MM.1S (cell line): ENCODE results near the gene DIO3.

Source experiments
- DNase-seq: peaks from one replicate; pipeline ENCODE4 v3.0.0-alpha.2; 2015
- H2AFZ ChIP-seq: fragments of 300-600 bp; sonication (generic); 2 replicates; pipeline ENCODE4 v1.6.0; 2016; ENCODE audit warnings: antibody characterized with exemption, low read length
- H3F3A ChIP-seq: fragments of 300-600 bp; sonication (generic); 2 replicates; pipeline ENCODE4 v1.6.1; 2016; ENCODE audit warnings: mild to moderate bottlenecking, antibody characterized with exemption, low read length, moderate library complexity, mixed read lengths; ENCODE audit not compliant: insufficient read depth
- H3K27ac ChIP-seq: fragments of 300-600 bp; sonication (generic); 2 replicates; pipeline ENCODE4 v1.5.1; 2016; ENCODE audit warnings: mild to moderate bottlenecking, low read length
- H3K27me3 ChIP-seq: fragments of 300-600 bp; sonication (generic); replicated peaks from 2 replicates; pipeline ENCODE4 v1.6.0; 2016; ENCODE audit warnings: low read length; ENCODE audit not compliant: insufficient read depth
- H3K36me3 ChIP-seq: fragments of 300-600 bp; sonication (generic); replicated peaks from 2 replicates; pipeline ENCODE4 v1.6.1; 2016; ENCODE audit warnings: mild to moderate bottlenecking, low read length, mixed read lengths; ENCODE audit not compliant: insufficient read depth
- H3K4me1 ChIP-seq: fragments of 300-600 bp; sonication (generic); 2 replicates; pipeline ENCODE4 v1.6.1; 2016; ENCODE audit warnings: low read length, mixed read lengths
- H3K4me2 ChIP-seq: fragments of 300-600 bp; sonication (generic); 2 replicates; pipeline ENCODE4 v1.6.0; 2016; ENCODE audit warnings: low read depth, low read length
- H3K4me3 ChIP-seq: fragments of 300-600 bp; sonication (generic); 2 replicates; pipeline ENCODE4 v1.5.1; 2016; ENCODE audit warnings: low read length, mixed read lengths
- H3K79me2 ChIP-seq: fragments of 300-600 bp; sonication (generic); 2 replicates; pipeline ENCODE4 v1.6.1; 2016; ENCODE audit warnings: mixed run types, low read length, mixed read lengths
- H3K9ac ChIP-seq: fragments of 300-600 bp; sonication (generic); 2 replicates; pipeline ENCODE4 v1.6.1; 2016; ENCODE audit warnings: low read length, mixed read lengths
- H3K9me2 ChIP-seq: fragments of 300-600 bp; sonication (generic); replicated peaks from 2 replicates; pipeline ENCODE4 v1.6.1; 2016; ENCODE audit warnings: mild to moderate bottlenecking, low read length, mixed read lengths; ENCODE audit not compliant: insufficient read depth
- H3K9me3 ChIP-seq: fragments of 300-600 bp; sonication (generic); replicated peaks from 2 replicates; pipeline ENCODE4 v1.6.1; 2016; ENCODE audit warnings: mild to moderate bottlenecking, low read length, mixed read lengths; ENCODE audit not compliant: insufficient read depth
- H4K20me1 ChIP-seq: fragments of 300-600 bp; sonication (generic); 2 replicates; pipeline ENCODE4 v1.6.1; 2016; ENCODE audit warnings: mild to moderate bottlenecking, low read length, moderate library complexity, mixed read lengths; ENCODE audit not compliant: insufficient read depth
- EZH2 ChIP-seq: fragments of 300-600 bp; sonication (generic); optimal IDR thresholded peaks from 2 replicates; pipeline ENCODE3; 2017; ENCODE audit warnings: low read depth, mild to moderate bottlenecking, antibody characterized with exemption, low read length, mixed read lengths
- EZH2phosphoT487 ChIP-seq: fragments of 300-600 bp; sonication (generic); IDR thresholded peaks from 2 replicates; pipeline ENCODE4 v1.6.1; 2018; ENCODE audit warnings: antibody characterized with exemption, low read length
- TF ChIP-seq, protein P1 (sequence below): fragments of 300-600 bp; sonication (generic); IDR thresholded peaks from 2 replicates; pipeline ENCODE4 v1.5.1; 2016; ENCODE audit warnings: antibody characterized with exemption, low read length, mixed read lengths

Gene DIO3

DNA sequence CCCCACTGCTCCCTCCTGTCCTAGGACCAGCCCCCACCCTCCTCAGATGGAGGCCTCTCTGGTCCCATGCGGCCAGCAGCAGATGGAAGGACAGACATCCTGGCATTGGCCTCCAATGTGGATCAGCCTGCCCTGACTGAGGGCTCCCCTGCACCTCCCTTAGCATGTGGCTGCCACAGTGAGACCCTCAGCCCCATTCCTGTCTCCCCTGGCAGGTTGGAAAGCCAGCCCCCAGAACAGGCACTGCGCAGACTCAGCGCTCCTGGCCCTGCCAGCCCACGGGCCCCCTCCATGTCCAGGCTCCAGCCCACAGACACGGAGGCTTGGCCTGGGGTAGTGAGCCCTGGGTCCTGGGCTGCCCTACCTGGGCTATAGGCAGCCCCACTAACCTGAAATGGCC is 47.2 kb upstream of the DIO3 start:
- TF ChIP-seq EZH2phosphoT487: no peak
- no peak for TF ChIP-seq EZH2
- TF ChIP-seq, protein P1, sequence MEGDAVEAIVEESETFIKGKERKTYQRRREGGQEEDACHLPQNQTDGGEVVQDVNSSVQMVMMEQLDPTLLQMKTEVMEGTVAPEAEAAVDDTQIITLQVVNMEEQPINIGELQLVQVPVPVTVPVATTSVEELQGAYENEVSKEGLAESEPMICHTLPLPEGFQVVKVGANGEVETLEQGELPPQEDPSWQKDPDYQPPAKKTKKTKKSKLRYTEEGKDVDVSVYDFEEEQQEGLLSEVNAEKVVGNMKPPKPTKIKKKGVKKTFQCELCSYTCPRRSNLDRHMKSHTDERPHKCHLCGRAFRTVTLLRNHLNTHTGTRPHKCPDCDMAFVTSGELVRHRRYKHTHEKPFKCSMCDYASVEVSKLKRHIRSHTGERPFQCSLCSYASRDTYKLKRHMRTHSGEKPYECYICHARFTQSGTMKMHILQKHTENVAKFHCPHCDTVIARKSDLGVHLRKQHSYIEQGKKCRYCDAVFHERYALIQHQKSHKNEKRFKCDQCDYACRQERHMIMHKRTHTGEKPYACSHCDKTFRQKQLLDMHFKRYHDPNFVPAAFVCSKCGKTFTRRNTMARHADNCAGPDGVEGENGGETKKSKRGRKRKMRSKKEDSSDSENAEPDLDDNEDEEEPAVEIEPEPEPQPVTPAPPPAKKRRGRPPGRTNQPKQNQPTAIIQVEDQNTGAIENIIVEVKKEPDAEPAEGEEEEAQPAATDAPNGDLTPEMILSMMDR: no peak
- H3K4me2 ChIP-seq: no peak overlapping the region

DNA sequence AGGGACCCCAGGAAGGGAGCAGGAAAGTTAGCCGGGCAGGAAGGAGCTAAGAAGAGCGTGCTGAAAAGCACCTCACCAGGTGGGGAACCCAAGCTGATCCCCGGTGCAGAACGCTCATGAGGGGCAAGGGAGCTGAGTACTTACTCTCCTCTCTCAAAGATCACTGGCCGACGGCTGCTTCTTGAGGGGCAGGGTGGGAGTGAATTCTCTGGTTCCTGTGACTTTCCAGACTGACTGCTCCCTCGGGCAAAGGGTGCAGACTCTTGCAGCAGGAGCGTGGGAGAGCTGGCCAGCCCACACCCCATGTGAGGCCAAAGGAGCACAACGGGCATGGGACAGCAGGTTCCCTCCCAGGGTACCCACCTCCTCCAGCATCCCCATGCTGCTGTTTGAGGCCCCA is 44.9 kb upstream of the DIO3 start:
- no peaks in the 10 kb centered on the region for H3K9me2 ChIP-seq
- no peak overlapping the region for H3K4me2 ChIP-seq
- H3K9ac ChIP-seq: no peak overlapping the region
- DNase-seq: no peak
- no peaks in the 10 kb centered on the region for H3F3A ChIP-seq
- H3K27me3 ChIP-seq: peaks cover 22% of the 10 kb centered on the region
- no peak overlapping the region for H3K4me3 ChIP-seq
- no peaks in the 10 kb centered on the region for H3K79me2 ChIP-seq
- no peaks in the 10 kb centered on the region for H3K9me3 ChIP-seq
- no peak overlapping the region for H3K27ac ChIP-seq
- H3K4me1 ChIP-seq: no peaks in the 10 kb centered on the region
- H4K20me1 ChIP-seq: no peaks in the 10 kb centered on the region
- TF ChIP-seq, protein P1: no peak
- TF ChIP-seq EZH2 (no peak), EZH2phosphoT487 (no peak)
- H3K36me3 ChIP-seq: no peaks in the 10 kb centered on the region
- no peak overlapping the region for H2AFZ ChIP-seq

More for the DNA sequence above, 47.2 kb upstream of the DIO3 start:
- no peak for DNase-seq
- no peak overlapping the region for H3K4me3 ChIP-seq
- H2AFZ ChIP-seq: no peak overlapping the region
- H3K79me2 ChIP-seq: no peaks in the 10 kb centered on the region
- peaks cover 17% of the 10 kb centered on the region; the same call in 1 of the 2 replicates for H3K27me3 ChIP-seq
- no peaks in the 10 kb centered on the region for H3K9me3 ChIP-seq
- no peaks in the 10 kb centered on the region for H3K4me1 ChIP-seq
- H3K9ac ChIP-seq: no peak overlapping the region
- no peaks in the 10 kb centered on the region for H4K20me1 ChIP-seq
- H3K9me2 ChIP-seq: no peaks in the 10 kb centered on the region
- H3F3A ChIP-seq: no peaks in the 10 kb centered on the region
- no peak overlapping the region for H3K27ac ChIP-seq
- no peaks in the 10 kb centered on the region for H3K36me3 ChIP-seq

- H3K27me3 ChIP-seq: peaks cover 30% of the 10 kb centered on the region
- no peak for DNase-seq
- no peak overlapping the region for H3K4me2 ChIP-seq
- no peak overlapping the region for H2AFZ ChIP-seq
- no peaks in the 10 kb centered on the region for H3K9me3 ChIP-seq
- no peaks in the 10 kb centered on the region for H3F3A ChIP-seq
- no peaks in the 10 kb centered on the region for H3K36me3 ChIP-seq
- H3K79me2 ChIP-seq: no peaks in the 10 kb centered on the region
- no peaks in the 10 kb centered on the region for H3K9me2 ChIP-seq
- TF ChIP-seq, protein P1: no peak
- no peak for TF ChIP-seq EZH2
- TF ChIP-seq EZH2phosphoT487: no peak
- H3K27ac ChIP-seq: no peak overlapping the region
- H3K9ac ChIP-seq: no peak overlapping the region
- H4K20me1 ChIP-seq: no peaks in the 10 kb centered on the region
- no peak overlapping the region for H3K4me3 ChIP-seq
- no peaks in the 10 kb centered on the region for H3K4me1 ChIP-seq
These were observed 42.5 kb upstream of the DIO3 start for GRCh38 chr14:101518611-101519473.
